HepG2 (cell line): ENCODE data around the gene ZCCHC10. TPM values are rescaled to one million over a fixed set of nuclear protein-coding genes. Genes with fewer than 3 reads are reported as not detected.

Experiments
- ATAC-seq: fragments of 200-7000 bp; cut with Tn5 transposase; 3 replicates; pipeline ENCODE4 v1.9.1; 2020; ENCODE audit warnings: mild to moderate bottlenecking, moderate library complexity
- BruUV-seq: library from RNA; stranded (reverse); fragments of 400-500 nt; replicated peaks from 2 replicates; lab custom pipeline; 2021; lab: Mats Ljungman, UMichigan
- CTCF ChIA-PET: fragments of 300-600 bp; formaldehyde crosslinking; extraction: SDS; loops from one replicate; lab custom pipeline; 2021; ENCODE audit warnings: low total read pairs, inconsistent platforms, low intra/inter-chr PET ratio; lab: Yijun Ruan, JAX
- POLR2A ChIA-PET: fragments of 350-600 bp; sonication (Branson Sonifier 250); formaldehyde crosslinking; loops from one replicate; lab custom pipeline; 2020; ENCODE audit warnings: antibody characterized with exemption, inconsistent platforms; lab: Yijun Ruan, JAX
- DNase-seq: peaks from one replicate; pipeline ENCODE4 v3.0.0-alpha.2; 2015; ENCODE audit warnings: low spot score
- FAIRE-seq: peaks from 3 replicates; lab custom pipeline; 2011; peaks lifted over from hg19 to GRCh38; lab: Jason Lieb, UNC
- H2AFZ ChIP-seq: one replicate; pipeline ENCODE4 v1.6.1; 2011; ENCODE audit warnings: low read length, inconsistent platforms
- H3K27ac ChIP-seq: fragments of 300-600 bp; 3 replicates; pipeline ENCODE4 v1.8.0; 2011; ENCODE audit warnings: mixed run types, mild to moderate bottlenecking, mixed read lengths, low read length, inconsistent platforms; ENCODE audit not compliant: insufficient read depth; ENCODE audit errors: extremely low read length
- H3K27me3 ChIP-seq, 2 experiments: fragments of 200-600 bp in 1 of 2; 2 replicates in 1 of 2; 3 replicates in 1 of 2; pipeline versions ENCODE4 v1.6.0 to v1.8.0; 2011; ENCODE audit warnings: low read length in 2 of 2, mild to moderate bottlenecking in 2 of 2, moderate library complexity in 2 of 2, inconsistent platforms in 1 of 2; ENCODE audit not compliant: insufficient read depth in 2 of 2, control insufficient read depth in 1 of 2
- H3K36me3 ChIP-seq, 2 experiments: fragments of 200-600 bp in 1 of 2; replicated peaks in 1 of 2; 2 replicates in 1 of 2; 3 replicates in 1 of 2; pipeline versions ENCODE4 v1.5.1 to v1.8.0; 2011; ENCODE audit warnings: low read length in 2 of 2, inconsistent platforms in 1 of 2; ENCODE audit not compliant: insufficient read depth in 2 of 2, control insufficient read depth in 1 of 2
- H3K4me1 ChIP-seq: 2 replicates; pipeline ENCODE4 v1.5.1; 2012; ENCODE audit warnings: low read length, inconsistent platforms; ENCODE audit not compliant: insufficient read depth
- H3K4me2 ChIP-seq: 2 replicates; pipeline ENCODE4 v1.6.0; 2011; ENCODE audit warnings: low read depth, low read length, inconsistent platforms
- H3K4me3 ChIP-seq, 3 experiments: fragments of 200-600 bp in 1 of 3; sonication (generic), shearing (Covaris generic) in 1 of 3; replicated peaks in 1 of 3; 2 replicates each; pipeline ENCODE4 v1.5.1; 2011 to 2016; ENCODE audit warnings: low read length in 3 of 3, inconsistent platforms in 2 of 3, low read depth in 2 of 3, mild to moderate bottlenecking in 2 of 3, control low read depth in 1 of 3, mixed read lengths in 1 of 3; ENCODE audit not compliant: insufficient read depth in 1 of 3
- H3K79me2 ChIP-seq: one replicate; pipeline ENCODE4 v1.6.1; 2011; ENCODE audit warnings: low read length, inconsistent platforms; ENCODE audit not compliant: insufficient read depth
- H3K9ac ChIP-seq: 2 replicates; pipeline ENCODE4 v1.6.0; 2011; ENCODE audit warnings: mild to moderate bottlenecking, low read depth, low read length, inconsistent platforms; ENCODE audit not compliant: insufficient read depth
- H3K9me3 ChIP-seq: 2 replicates; pipeline ENCODE4 v1.5.1; 2012; ENCODE audit warnings: mild to moderate bottlenecking, low read length
- H4K20me1 ChIP-seq: 2 replicates; pipeline ENCODE4 v1.6.0; 2011; ENCODE audit warnings: inconsistent platforms, mild to moderate bottlenecking, low read length, moderate library complexity; ENCODE audit not compliant: insufficient read depth
- KIAA2018 ChIP-seq: sonication (generic); formaldehyde crosslinking; IDR thresholded peaks from 2 replicates; pipeline ENCODE4 v1.5.0; 2020; ENCODE audit warnings: mild to moderate bottlenecking, missing genetic modification reagents, borderline replicate concordance
- SOX13 ChIP-seq, 3 experiments: fragments of 450-650 bp in 1 of 3; sonication (generic) in 1 of 3; formaldehyde crosslinking in 1 of 3; IDR thresholded peaks in 2 of 3; conservative IDR thresholded peaks in 1 of 3; 2 replicates each; pipeline versions ENCODE4 v1.5.0 to v1.6.1; 2016 to 2020; ENCODE audit warnings: antibody characterized with exemption in 1 of 3, mild to moderate bottlenecking in 1 of 3, missing compliant biosample characterization in 1 of 3, missing genetic modification reagents in 1 of 3, moderate library complexity in 1 of 3
- UBTF ChIP-seq: sonication (generic); formaldehyde crosslinking; IDR thresholded peaks from 2 replicates; pipeline ENCODE4 v1.4.0; 2020; ENCODE audit warnings: mild to moderate bottlenecking, missing genetic modification reagents
- ZBTB46 ChIP-seq: sonication (generic); formaldehyde crosslinking; IDR thresholded peaks from 2 replicates; pipeline ENCODE4 v1.4.0; 2020; ENCODE audit warnings: mild to moderate bottlenecking, missing genetic modification reagents, borderline replicate concordance
- ZNF431 ChIP-seq: sonication (generic); formaldehyde crosslinking; IDR thresholded peaks from 2 replicates; pipeline ENCODE4 v1.9.0; 2022; ENCODE audit warnings: missing genetic modification reagents, low read depth, mild to moderate bottlenecking, borderline replicate concordance
- ZNF709 ChIP-seq: sonication (generic); formaldehyde crosslinking; IDR thresholded peaks from 2 replicates; pipeline ENCODE4 v1.5.0; 2020; ENCODE audit warnings: mild to moderate bottlenecking, missing genetic modification reagents
- ZNF713 ChIP-seq: sonication (generic); formaldehyde crosslinking; IDR thresholded peaks from 2 replicates; pipeline ENCODE4 v1.4.0; 2020; ENCODE audit warnings: mild to moderate bottlenecking, missing genetic modification reagents
- WGBS: methylation state at CpG from one replicate; pipeline ENCODE4 v1.1.6; 2017; ENCODE audit warnings: low lambda C conversion rate; 5-methylcytosine and 5-hydroxymethylcytosine counted together
- in situ Hi-C: cut with HindIII; loops from 2 replicates; pipeline ENCODE4 v1.10.0; 2017; ENCODE audit warnings: low pct_unique_long_range_greater_than_20kb; ENCODE audit not compliant: extremely low pct_ligation_motif_present
- intact Hi-C: fragments of 100-400 bp; cut with micrococcal nuclease; formaldehyde crosslinking; loops from one replicate; pipeline ENCODE4 v1.10.0; 2022; ENCODE audit not compliant: unreplicated experiment
- polyA plus RNA-seq, 8 experiments: library from polyadenylated mRNA; depleted of rRNA in 3 of 8; stranded (reverse) in 7 of 8; unstranded in 1 of 8; fragments of >200 nt; fragmentation: Illumina TruSeq in 4 of 8; extraction: Trizol in 4 of 8; gene quantifications; 2 replicates each; pipeline versions ENCODE4 v1.2.1 to v1.2.3, GENCODE V29; 2011 to 2016; ENCODE audit warnings: low read depth in 4 of 8, missing spikeins in 1 of 8, mixed read lengths in 1 of 8; ENCODE audit not compliant: insufficient read depth in 1 of 8
- total RNA-seq, 5 experiments: library from RNA; depleted of rRNA; stranded (reverse); fragments of >200 nt; fragmentation: Illumina TruSeq; extraction: Trizol; gene quantifications; 2 replicates each; pipeline ENCODE4 v1.2.3, GENCODE V29; 2016; ENCODE audit warnings: low read depth in 1 of 5

Gene ZCCHC10
- total and polyA plus RNA-seq, 2 of the 13 experiments (the other 11 are each of a cell fraction or from before 2014, with no cell fraction given) = 40.7 to 48.2 TPM

- TF ChIP-seq ZBTB46 (CRISPR knock-in tag) = no peak
- no peak for TF ChIP-seq ZNF431 (CRISPR knock-in tag)
Observed at GRCh38 chr5:133048993-133049725, 22.8 kb upstream of the ZCCHC10 start (continued).

DNA sequence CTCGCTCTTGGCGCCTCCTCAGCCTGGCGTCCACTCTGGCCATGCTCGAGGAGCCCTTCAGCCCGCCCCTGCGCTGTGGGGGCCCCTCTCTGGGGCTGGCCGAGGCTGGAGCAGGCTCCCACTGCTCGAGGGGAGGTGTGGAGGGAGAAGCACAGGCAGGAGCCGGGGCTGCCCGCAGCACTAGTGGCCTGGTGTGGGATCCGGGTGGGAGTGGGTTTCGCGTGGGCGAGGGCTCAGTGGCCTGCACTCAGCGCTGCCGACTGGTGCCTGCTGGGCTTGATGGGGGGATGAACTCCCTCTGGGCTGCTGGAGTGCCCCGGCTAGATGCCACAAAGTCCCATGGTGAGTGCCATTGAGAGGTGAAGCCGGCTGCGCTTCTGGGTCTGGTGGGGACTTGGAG lies 21.1 kb upstream of the ZCCHC10 start:
- FAIRE-seq (no peak), ATAC-seq (no peak), DNase-seq (no peak)
- ChIA-PET POLR2A (interaction anchor here (0.9 to 5.9 kb wide), 7 partner anchors 11 to 85 kb away, joined by 3 to 116 read pairs (median 9); partner anchors contain the start of genes AFF4 and ZCCHC10), CTCF (no interaction called here)
- H3K4me1 ChIP-seq = peaks cover 50% of the 10 kb centered on the region
- WGBS = 97% methylated on average over 16 of the region's 19 CpGs
- no TSS peak for BruUV-seq
- intact Hi-C loops = no loop called here
- H3K36me3 ChIP-seq = no peaks in the 10 kb centered on the region
- no peak overlapping the region for H3K4me3 ChIP-seq
- no peaks in the 10 kb centered on the region for H3K9me3 ChIP-seq
- no peak overlapping the region for H3K4me2 ChIP-seq
- H3K79me2 ChIP-seq = peaks cover 16% of the 10 kb centered on the region
- no peak overlapping the region for H3K27ac ChIP-seq
- no peaks in the 10 kb centered on the region; a peak in 1 of 5 replicates for H3K27me3 ChIP-seq
- H3K9ac ChIP-seq = no peak overlapping the region
- no peaks in the 10 kb centered on the region for H4K20me1 ChIP-seq
- no peak overlapping the region for H2AFZ ChIP-seq
- in situ Hi-C loops = no loop called here
- TF ChIP-seq UBTF (CRISPR knock-in tag) (no peak), ZNF713 (CRISPR knock-in tag) (no peak), SOX13 (IDR thresholded peaks at IDR 0.05) (no peak), SOX13 (CRISPR knock-in tag; conservative IDR thresholded peaks at IDR 0.05 in 1 of 2, IDR thresholded peaks at IDR 0.05 in 1 of 2) (no peak), ZNF709 (CRISPR knock-in tag) (no peak), KIAA2018 (CRISPR knock-in tag) (no peak)
